RWPE1 (cell line): ENCODE results near the gene AHDC1.

Source experiments
- CTCF ChIA-PET: fragments of 350-600 bp; sonication (Branson Sonifier 250); formaldehyde crosslinking; extraction: SDS; loops from one replicate; lab custom pipeline; 2021; lab: Yijun Ruan, JAX
- POLR2A ChIA-PET: fragments of 400-600 bp; formaldehyde crosslinking; extraction: SDS; loops from one replicate; lab custom pipeline; 2020; ENCODE audit warnings: antibody characterized with exemption; ENCODE audit not compliant: low non-redundant PET; lab: Yijun Ruan, JAX
- DNase-seq: peaks from one replicate; pipeline ENCODE4 v3.0.0; 2012; ENCODE audit warnings: low spot score
- H3K27ac ChIP-seq: fragments of 450-650 bp; 2 replicates; pipeline ENCODE4 v1.5.1; 2017
- CTCF ChIP-seq: fragments of 450-650 bp; conservative IDR thresholded peaks from 2 replicates; pipeline ENCODE4 v1.5.1; 2017; ENCODE audit warnings: low read depth, mild to moderate bottlenecking

AHDC1 gene

GRCh38 chr1:27570784-27571183 lies 33.2 kb downstream of the AHDC1 start:
- POLR2A ChIA-PET, result no interaction called here
- TF ChIP-seq CTCF, result no peak
- CTCF ChIA-PET, result interaction anchor here (0.6 to 4.9 kb wide), 2 partner anchors 14 to 392 kb away, joined by 3 to 46 read pairs; no protein-coding TSS in a partner anchor
- H3K27ac ChIP-seq, result peak overlapping the region; percentile 98
- no peak for DNase-seq

GRCh38 chr1:27570356-27570755 lies 33.6 kb downstream of the AHDC1 start:
- CTCF ChIA-PET, result interaction anchor here (0.6 to 4.9 kb wide), 2 partner anchors 13 to 392 kb away, joined by 3 to 46 read pairs; no protein-coding TSS in a partner anchor
- peak overlapping the region; percentile 98 for H3K27ac ChIP-seq
- DNase-seq, result no peak
- POLR2A ChIA-PET, result no interaction called here
- TF ChIP-seq CTCF, result no peak

GRCh38 chr1:27569506-27570291 lies 34.2 kb downstream of the AHDC1 start:
- H3K27ac ChIP-seq, result peak overlapping the region; percentile 98
- ChIA-PET CTCF (interaction anchor here (0.7 to 4.9 kb wide), 3 partner anchors 13 to 44 kb away, joined by 3 to 46 read pairs (median 5); no protein-coding TSS in a partner anchor), POLR2A (no interaction called here)
- TF ChIP-seq CTCF, result no peak
- DNase-seq, result no peak

- ChIA-PET POLR2A (interaction anchor here (0.7 kb wide), 1 partner anchor 873 kb away, joined by 5 read pairs; the partner anchor contains the start of gene ARID1A), CTCF (interaction anchor here (0.6 to 4.9 kb wide), 4 partner anchors 8 to 149 kb away, joined by 5 to 46 read pairs (median 5); no protein-coding TSS in a partner anchor)
- peak overlapping the region; percentile 98 for H3K27ac ChIP-seq
- no peak for TF ChIP-seq CTCF
- DNase-seq, result no peak
Observed at GRCh38 chr1:27569088-27569460, 34.9 kb downstream of the AHDC1 start.

- H3K27ac ChIP-seq, result peak overlapping the region; percentile 98
- TF ChIP-seq CTCF, result peak; percentile 93
- DNase-seq, result peak; percentile 94
- CTCF ChIA-PET, result interaction anchor here (0.6 to 4.9 kb wide), 8 partner anchors 9 to 379 kb away, joined by 3 to 46 read pairs (median 5); no protein-coding TSS in a partner anchor
- POLR2A ChIA-PET, result interaction anchor here (0.7 kb wide), 1 partner anchor 873 kb away, joined by 5 read pairs; the partner anchor contains the start of gene ARID1A
Observed at GRCh38 chr1:27568300-27569087, 35.5 kb downstream of the AHDC1 start.

GRCh38 chr1:27567971-27568299 lies 36.0 kb downstream of the AHDC1 start:
- no peak for TF ChIP-seq CTCF
- no peak for DNase-seq
- H3K27ac ChIP-seq, result peak overlapping the region; percentile 98
- ChIA-PET CTCF (interaction anchor here (0.6 to 4.9 kb wide), 6 partner anchors 9 to 380 kb away, joined by 3 to 46 read pairs (median 4); no protein-coding TSS in a partner anchor), POLR2A (no interaction called here)
